Measurements from ENCODE around the gene COL23A1.

DNA sequence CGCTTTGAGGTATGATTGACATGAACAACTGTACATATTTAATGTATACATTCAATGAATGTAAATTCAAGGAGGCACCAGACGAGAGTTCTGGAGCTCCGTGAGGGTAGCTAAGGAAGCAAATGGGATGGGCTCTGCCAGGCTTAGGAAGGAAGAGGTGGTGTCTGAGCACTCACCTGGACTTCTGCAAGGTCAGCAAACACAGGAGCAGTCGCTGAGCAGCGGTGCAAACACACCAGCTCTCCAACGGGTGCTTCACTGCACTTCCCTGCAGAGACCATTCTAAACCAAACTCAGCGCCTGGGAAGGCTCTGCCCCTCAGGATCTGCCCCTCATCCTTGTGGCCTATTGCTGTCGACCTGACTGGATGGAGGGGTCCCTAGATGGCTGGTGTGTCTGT is 101.5 kb downstream of the COL23A1 start:
- TF ChIP-seq POLR2AphosphoS5 (IDR thresholded peaks at IDR 0.05; ENCODE audit: borderline replicate concordance, low read depth, low read length) (no peak), EZH2 (IDR thresholded peaks at IDR 0.05) (no peak)

Data from SK-N-MC (cell line).